GM18499 (cell line): ENCODE results near the gene ARL14.
"Not testable (repeated sequence)": the region's sequence is repeated elsewhere in the genome, so short reads cannot be mapped to it uniquely, and the experiment has no call there.

Experiments
- ATAC-seq: cut with Tn5 transposase; IDR thresholded peaks from one replicate; pipeline ENCODE4 v1.9.1; 2021; ENCODE audit warnings: moderate number of reproducible peaks; ENCODE audit not compliant: insufficient read depth, unreplicated experiment

ARL14 gene

GRCh38 chr3:160675566-160676124, 1.3 kb upstream of the ARL14 start:
- no peak for ATAC-seq

GRCh38 chr3:160677459-160677881, 510 bp downstream of the ARL14 start:
- ATAC-seq: no peak

- ATAC-seq: no peak
Observed at GRCh38 chr3:160678292-160678842, 1.4 kb downstream of the ARL14 start.

GRCh38 chr3:160684368-160684740, 7.4 kb downstream of the ARL14 start:
- no peak for ATAC-seq

- ATAC-seq: no peak
Observed at GRCh38 chr3:160685144-160685766, 8.3 kb downstream of the ARL14 start.

- no peak for ATAC-seq
Observed at GRCh38 chr3:160686955-160687535, 10.1 kb downstream of the ARL14 start.

GRCh38 chr3:160691151-160691550, 14.2 kb downstream of the ARL14 start:
- ATAC-seq: no peak

GRCh38 chr3:160691962-160692361, 15.0 kb downstream of the ARL14 start:
- no peak for ATAC-seq

GRCh38 chr3:160693191-160693590, 16.2 kb downstream of the ARL14 start:
- no peak for ATAC-seq

GRCh38 chr3:160694345-160694744, 17.4 kb downstream of the ARL14 start:
- ATAC-seq: no peak

GRCh38 chr3:160695003-160695402, 18.0 kb downstream of the ARL14 start:
- ATAC-seq: no peak

GRCh38 chr3:160695915-160696327, 19.0 kb downstream of the ARL14 start:
- ATAC-seq: no peak

- ATAC-seq: no peak
Observed at GRCh38 chr3:160697637-160698380, 20.8 kb downstream of the ARL14 start.

- ATAC-seq: no peak
Observed at GRCh38 chr3:160698599-160699195, 21.7 kb downstream of the ARL14 start.

- ATAC-seq: no peak
Observed at GRCh38 chr3:160701490-160701889, 24.5 kb downstream of the ARL14 start.

GRCh38 chr3:160702290-160702689, 25.3 kb downstream of the ARL14 start:
- no peak for ATAC-seq

GRCh38 chr3:160703974-160704373, 27.0 kb downstream of the ARL14 start:
- no peak for ATAC-seq

- ATAC-seq: no peak
Observed at GRCh38 chr3:160707187-160707794, 30.3 kb downstream of the ARL14 start.

GRCh38 chr3:160709477-160710182, 32.7 kb downstream of the ARL14 start:
- ATAC-seq: no peak

GRCh38 chr3:160713144-160713543, 36.2 kb downstream of the ARL14 start:
- not testable (repeated sequence) for ATAC-seq
